ENCODE data around the gene ADCY9. TPM values are rescaled to one million over a fixed set of nuclear protein-coding genes. Genes with fewer than 3 reads are reported as not detected.

ADCY9 gene
- total RNA-seq, 1 experiment from 2014 or later, result 9.8 TPM

- Histone ChIP-seq H3K36me3 (ENCODE audit: control insufficient read depth in 1 of 2, insufficient read depth in 2 of 2, low read length in 2 of 2) (no peaks in the 10 kb centered on the region), H3K27ac (ENCODE audit: low read depth, low read length) (no peak overlapping the region), H3K9me2 (ENCODE audit: insufficient read depth) (no peaks in the 10 kb centered on the region), H3K9ac (ENCODE audit: low read length) (no peak overlapping the region), H3K4me2 (ENCODE audit: low read length) (no peak overlapping the region), H3K27me3 (ENCODE audit: insufficient read depth, low read length) (no peaks in the 10 kb centered on the region), H3K79me2 (ENCODE audit: insufficient read depth, low read length) (no peaks in the 10 kb centered on the region), H2AFZ (ENCODE audit: low read depth, low read length, poor library complexity, severe bottlenecking) (no peak overlapping the region), H3K9me3 (ENCODE audit: control insufficient read depth in 1 of 2, insufficient read depth in 1 of 2, low read depth in 1 of 2, low read length in 2 of 2) (peaks cover 4 to 8% of the 10 kb centered on the region in 2 experiments; a peak in 2 of 4 replicates), H3K4me3 (replicated peaks in 1 of 2; ENCODE audit: low read depth in 1 of 2, low read length in 2 of 2) (no peak overlapping the region), H3K4me1 (ENCODE audit: control insufficient read depth in 1 of 2, insufficient read depth in 2 of 2, low read length in 2 of 2) (peaks cover 20 to 26% of the 10 kb centered on the region in 2 experiments; a peak in 3 of 4 replicates), H4K20me1 (ENCODE audit: insufficient read depth) (no peaks in the 10 kb centered on the region)
- ChIA-PET RAD21 (ENCODE audit: low non-redundant PET in 1 of 2, low total read pairs in 2 of 2, uncharacterized antibody in 2 of 2, unreplicated experiment in 2 of 2) (no interaction called here), CTCF (no interaction called here), POLR2A (no interaction called here)
- no peak for DNase-seq (ENCODE audit: low read depth, low spot score)
- intact Hi-C loops (cut with micrococcal nuclease), result no loop called here
- TF ChIP-seq REST (IDR thresholded peaks at IDR 0.05; ENCODE audit: low read depth) (no peak), EZH2phosphoT487 (IDR thresholded peaks at IDR 0.05; ENCODE audit: borderline replicate concordance) (no peak), ELF1 (IDR thresholded peaks at IDR 0.05; ENCODE audit: borderline replicate concordance, low read depth) (no peak), ATF3 (IDR thresholded peaks at IDR 0.05) (no peak), POLR2AphosphoS5 (IDR thresholded peaks at IDR 0.05; ENCODE audit: low read depth, low read length) (no peak), ZFX (IDR thresholded peaks at IDR 0.05) (no peak), TCF7L2 (IDR thresholded peaks at IDR 0.05; ENCODE audit: borderline replicate concordance, extremely low read depth, insufficient read depth, insufficient read length) (no peak), YY1 (IDR thresholded peaks at IDR 0.05; ENCODE audit: extremely low read depth, insufficient replicate concordance, low read depth, low read length) (no peak), ZBTB33 (IDR thresholded peaks at IDR 0.05; ENCODE audit: extremely low read depth, insufficient replicate concordance, low read length) (no peak), FOSL1 (IDR thresholded peaks at IDR 0.05; ENCODE audit: low read depth) (no peak), JUND (IDR thresholded peaks at IDR 0.05) (no peak), CBX3 (IDR thresholded peaks at IDR 0.05; ENCODE audit: low read depth) (no peak), ZNF274 (IDR thresholded peaks at IDR 0.05; ENCODE audit: low read depth, low read length) (no peak), POLR2A (IDR thresholded peaks at IDR 0.05; ENCODE audit: borderline replicate concordance, extremely low read depth, insufficient read depth, insufficient read length) (no peak), SP1 (IDR thresholded peaks at IDR 0.05; ENCODE audit: low read depth) (no peak), SRF (IDR thresholded peaks at IDR 0.05; ENCODE audit: low read depth) (no peak), RAD21 (IDR thresholded peaks at IDR 0.05; ENCODE audit: low read depth) (no peak), CEBPB (IDR thresholded peaks at IDR 0.05; ENCODE audit: low read depth) (no peak)
- TF ChIP-seq, protein P1, sequence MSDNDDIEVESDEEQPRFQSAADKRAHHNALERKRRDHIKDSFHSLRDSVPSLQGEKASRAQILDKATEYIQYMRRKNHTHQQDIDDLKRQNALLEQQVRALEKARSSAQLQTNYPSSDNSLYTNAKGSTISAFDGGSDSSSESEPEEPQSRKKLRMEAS (IDR thresholded peaks at IDR 0.05), result no peak
- no peak for ATAC-seq
- no TSS peak for BruUV-seq (replicated peaks)
Observed at GRCh38 chr16:4057439-4057877, 58.8 kb downstream of the ADCY9 start.

Data from HCT116 (cell line).